ENCODE results near the gene ARPC4. TPM values are rescaled to one million over a fixed set of nuclear protein-coding genes. Genes with fewer than 3 reads are reported as not detected.

Gene ARPC4
- total and polyA plus RNA-seq, 11 donors: 30.0 to 151 (median 79.7) TPM

DNA sequence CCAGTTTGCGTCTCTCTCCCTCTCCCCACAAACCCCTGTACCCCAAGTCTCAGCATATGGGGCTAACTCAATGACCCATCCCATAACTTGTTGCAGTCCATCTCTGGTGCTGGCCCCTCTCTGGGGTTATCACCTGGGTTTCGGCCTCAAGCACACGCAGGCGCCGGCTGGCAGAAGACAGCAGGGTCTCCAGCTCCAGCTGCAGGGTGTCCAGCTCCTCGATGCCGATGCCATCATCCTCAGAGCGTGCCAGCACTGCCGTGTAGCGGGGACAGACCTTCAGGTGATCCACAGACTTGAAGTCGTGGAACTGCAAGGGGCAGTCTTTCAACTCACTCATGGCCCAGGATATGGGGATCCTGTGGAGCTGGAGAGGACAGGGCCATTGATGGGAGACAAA, 1.8 kb upstream of the ARPC4 start:
- Histone ChIP-seq H3K9me3 (no peaks in the 10 kb centered on the region), H3K36me3 (peaks cover 0 to 59% (median 51%) of the 10 kb centered on the region in 9 donors), H3K27me3 (no peaks in the 10 kb centered on the region), H3K4me1 (peaks cover 0 to 43% (median 24%) of the 10 kb centered on the region in 12 donors), H3K27ac (peak overlapping the region in 5 of 12 donors; percentile 95 to 99 (median 98)), H3K4me3 (peak overlapping the region in 2 of 12 donors; percentile 77 to 92)
- TF ChIP-seq, protein P1, sequence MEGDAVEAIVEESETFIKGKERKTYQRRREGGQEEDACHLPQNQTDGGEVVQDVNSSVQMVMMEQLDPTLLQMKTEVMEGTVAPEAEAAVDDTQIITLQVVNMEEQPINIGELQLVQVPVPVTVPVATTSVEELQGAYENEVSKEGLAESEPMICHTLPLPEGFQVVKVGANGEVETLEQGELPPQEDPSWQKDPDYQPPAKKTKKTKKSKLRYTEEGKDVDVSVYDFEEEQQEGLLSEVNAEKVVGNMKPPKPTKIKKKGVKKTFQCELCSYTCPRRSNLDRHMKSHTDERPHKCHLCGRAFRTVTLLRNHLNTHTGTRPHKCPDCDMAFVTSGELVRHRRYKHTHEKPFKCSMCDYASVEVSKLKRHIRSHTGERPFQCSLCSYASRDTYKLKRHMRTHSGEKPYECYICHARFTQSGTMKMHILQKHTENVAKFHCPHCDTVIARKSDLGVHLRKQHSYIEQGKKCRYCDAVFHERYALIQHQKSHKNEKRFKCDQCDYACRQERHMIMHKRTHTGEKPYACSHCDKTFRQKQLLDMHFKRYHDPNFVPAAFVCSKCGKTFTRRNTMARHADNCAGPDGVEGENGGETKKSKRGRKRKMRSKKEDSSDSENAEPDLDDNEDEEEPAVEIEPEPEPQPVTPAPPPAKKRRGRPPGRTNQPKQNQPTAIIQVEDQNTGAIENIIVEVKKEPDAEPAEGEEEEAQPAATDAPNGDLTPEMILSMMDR (IDR thresholded peaks at IDR 0.05): no peak
- TF ChIP-seq POLR2A (IDR thresholded peaks at IDR 0.05): no peak
- DNase-seq (no peak), ATAC-seq (no peak)
- intact Hi-C loops (cut with DNase I): loop anchor here in 6 of 10 donors (1.0 to 10.0 kb wide), 6 partner anchors 39 to 226 kb away; partner anchors contain the start of genes BRPF1 (in 3 of the 6), IL17RC (in 1 of the 6), OGG1 (in 1 of the 6) and RPUSD3 (in 1 of the 6)
- 88 to 96% (median 90%) methylated on average over 6 to 11 of the region's 11 CpGs for WGBS, 4 donors

DNA sequence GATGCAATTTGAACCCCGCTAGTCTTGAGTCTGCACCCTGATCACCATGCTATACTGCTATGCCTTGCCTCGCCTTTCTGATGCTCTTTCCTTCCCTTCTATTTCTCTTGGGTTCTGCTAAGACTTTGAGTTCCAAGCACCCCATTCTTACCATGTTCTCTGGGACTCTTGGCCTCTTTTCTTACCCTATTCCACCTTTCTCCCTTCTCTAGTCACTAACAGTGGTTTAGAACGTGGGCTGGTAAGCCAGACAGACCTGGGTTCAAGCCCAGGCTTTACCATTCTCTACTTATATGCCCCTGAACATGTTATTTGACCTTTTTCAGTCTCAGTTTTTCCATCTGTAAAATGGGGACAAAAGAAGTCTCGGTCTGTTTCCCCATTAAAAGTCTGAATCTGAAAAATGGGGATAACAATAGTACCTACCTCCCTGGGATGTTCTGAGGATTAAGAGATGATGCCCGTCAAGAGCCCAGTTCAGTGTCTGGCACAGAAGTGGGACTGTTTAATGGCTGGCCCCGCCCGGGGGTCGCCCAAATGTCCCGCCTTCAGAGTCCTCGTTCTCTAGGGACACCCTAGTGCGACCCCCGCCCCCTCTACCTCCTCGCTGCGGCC, 985 bp upstream of the ARPC4 start:
- peak overlapping the region; percentile 66 to 100 (median 92) for H3K4me3 ChIP-seq
- H3K27me3 ChIP-seq: no peaks in the 10 kb centered on the region
- peaks cover 0 to 59% (median 44%) of the 10 kb centered on the region in 9 donors for H3K36me3 ChIP-seq
- 16 to 26% (median 18%) methylated on average over 10 to 14 of the region's 14 CpGs for WGBS, 4 donors
- peaks cover 0 to 51% (median 24%) of the 10 kb centered on the region in 12 donors for H3K4me1 ChIP-seq
- peak overlapping the region; percentile 89 to 99 (median 97) for H3K27ac ChIP-seq
- DNase-seq (no peak), ATAC-seq (no peak)
- no peaks in the 10 kb centered on the region for H3K9me3 ChIP-seq
- TF ChIP-seq, protein P1 (IDR thresholded peaks at IDR 0.05): no peak
- TF ChIP-seq POLR2A (IDR thresholded peaks at IDR 0.05): peak in 1 of 2 donors; percentile 59
- intact Hi-C loops (cut with DNase I): loop anchor here in 7 of 10 donors (1.0 to 10.0 kb wide), 9 partner anchors 23 to 225 kb away; partner anchors contain the start of genes BRPF1 (in 4 of the 7), OGG1 (in 2 of the 7), CAMK1 (in 1 of the 7) and IL17RC (in 1 of the 7)

DNA sequence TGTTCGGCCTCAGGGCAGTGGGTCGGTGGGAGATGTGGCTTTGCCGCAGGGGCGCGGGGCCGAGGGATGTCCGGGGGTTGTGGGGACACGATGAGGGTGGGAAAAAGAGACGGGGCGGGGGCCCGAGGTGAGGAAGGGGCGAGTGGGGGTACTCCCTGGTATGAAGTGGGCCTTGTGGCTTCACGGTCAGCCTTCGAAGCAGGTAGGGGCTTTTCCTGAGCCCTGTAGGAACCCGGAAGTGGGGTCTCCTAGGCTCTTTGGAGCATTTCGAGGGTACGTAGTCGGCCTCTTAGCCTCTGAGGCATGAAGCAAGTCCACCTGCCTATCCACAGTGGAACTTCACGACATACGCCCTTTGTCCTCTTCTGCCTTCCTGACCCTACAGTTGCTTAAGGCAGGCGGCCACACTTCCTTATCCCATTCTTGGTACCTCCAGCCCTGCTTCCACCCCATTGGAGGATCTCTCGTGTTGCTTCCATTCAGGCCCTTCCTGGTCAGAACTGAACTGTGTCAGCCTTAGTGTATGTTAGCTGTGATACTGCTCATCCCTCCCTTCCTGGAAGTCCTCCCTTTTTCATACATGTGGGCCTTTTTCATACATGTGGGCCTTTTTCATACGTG, 389 bp downstream of the ARPC4 start:
- TF ChIP-seq, protein P1 (IDR thresholded peaks at IDR 0.05): peak in 1 of 12 donors; percentile 5
- TF ChIP-seq POLR2A (IDR thresholded peaks at IDR 0.05): no peak
- Histone ChIP-seq H3K9me3 (no peaks in the 10 kb centered on the region), H3K27me3 (no peaks in the 10 kb centered on the region), H3K36me3 (peaks cover 2 to 60% (median 49%) of the 10 kb centered on the region in 9 donors), H3K4me1 (peaks cover 0 to 58% (median 24%) of the 10 kb centered on the region in 12 donors), H3K4me3 (peak overlapping the region; percentile 66 to 100 (median 92)), H3K27ac (peak overlapping the region; percentile 89 to 99 (median 97))
- 0 to 2% (median 2%) methylated on average over 18 to 23 of the region's 23 CpGs for whole genome bisulfite sequencing, 4 donors
- intact Hi-C loops (cut with DNase I): loop anchor here in 7 of 10 donors (2.0 to 10.0 kb wide), 8 partner anchors 24 to 224 kb away; partner anchors contain the start of genes BRPF1 (in 4 of the 7), CAMK1 (in 1 of the 7), IL17RC (in 1 of the 7) and RPUSD3 (in 1 of the 7)
- DNase-seq: peak in 1 of 5 donors; percentile 44
- peak in 3 of 4 donors; percentile 1 to 12 (median 7) for ATAC-seq

All from heart left ventricle (tissue), 16 donors.